Measurements from ENCODE around the gene TRIM41. TPM values are rescaled to one million over a fixed set of nuclear protein-coding genes. Genes with fewer than 3 reads are reported as not detected.

The TRIM41 gene
- total RNA-seq, 2 experiments from 2014 or later = 21.4 to 24.0 TPM

GRCh38 chr5:181221105-181221791 lies 1.8 kb upstream of the TRIM41 start:
- CTCF ChIA-PET = interaction anchor here (2.5 kb wide), 1 partner anchor 37 kb away, joined by 14 read pairs; no protein-coding TSS in a partner anchor
- H3K36me3 ChIP-seq (ENCODE audit: insufficient read depth, low read length) = no peaks in the 10 kb centered on the region
- H3K4me1 ChIP-seq (ENCODE audit: insufficient read depth, low read length) = peaks cover 80% of the 10 kb centered on the region
- POLR2A ChIA-PET = interaction anchor here (1.9 to 5.8 kb wide), 6 partner anchors 15 to 48 kb away, joined by 12 to 187 read pairs (median 119); partner anchors contain the start of genes RACK1, TRIM52 and TRIM7
- TF ChIP-seq, protein P1, sequence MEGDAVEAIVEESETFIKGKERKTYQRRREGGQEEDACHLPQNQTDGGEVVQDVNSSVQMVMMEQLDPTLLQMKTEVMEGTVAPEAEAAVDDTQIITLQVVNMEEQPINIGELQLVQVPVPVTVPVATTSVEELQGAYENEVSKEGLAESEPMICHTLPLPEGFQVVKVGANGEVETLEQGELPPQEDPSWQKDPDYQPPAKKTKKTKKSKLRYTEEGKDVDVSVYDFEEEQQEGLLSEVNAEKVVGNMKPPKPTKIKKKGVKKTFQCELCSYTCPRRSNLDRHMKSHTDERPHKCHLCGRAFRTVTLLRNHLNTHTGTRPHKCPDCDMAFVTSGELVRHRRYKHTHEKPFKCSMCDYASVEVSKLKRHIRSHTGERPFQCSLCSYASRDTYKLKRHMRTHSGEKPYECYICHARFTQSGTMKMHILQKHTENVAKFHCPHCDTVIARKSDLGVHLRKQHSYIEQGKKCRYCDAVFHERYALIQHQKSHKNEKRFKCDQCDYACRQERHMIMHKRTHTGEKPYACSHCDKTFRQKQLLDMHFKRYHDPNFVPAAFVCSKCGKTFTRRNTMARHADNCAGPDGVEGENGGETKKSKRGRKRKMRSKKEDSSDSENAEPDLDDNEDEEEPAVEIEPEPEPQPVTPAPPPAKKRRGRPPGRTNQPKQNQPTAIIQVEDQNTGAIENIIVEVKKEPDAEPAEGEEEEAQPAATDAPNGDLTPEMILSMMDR (IDR thresholded peaks at IDR 0.05) = no peak
- peak overlapping the region; percentile 80 for H3K4me3 ChIP-seq (ENCODE audit: low read length)
- intact Hi-C loops (cut with DNase I, micrococcal nuclease) = no loop called here
- no peaks in the 10 kb centered on the region for H3K9me3 Mint-ChIP-seq
- H3K27ac ChIP-seq (ENCODE audit: low read depth in 1 of 2, low read length in 2 of 2) = peak overlapping the region; percentile 97 to 99
- peak overlapping the region; percentile 99 for H3K27ac Mint-ChIP-seq
- no peaks in the 10 kb centered on the region for H3K27me3 ChIP-seq (ENCODE audit: control insufficient read depth in 1 of 2, insufficient read depth in 2 of 2, low read length in 2 of 2)
- peak in 11 of 14 experiments; percentile 21 to 89 (median 59) for DNase-seq
- peak overlapping the region; percentile 96 for H3K4me3 Mint-ChIP-seq
- H3K36me3 Mint-ChIP-seq (ENCODE audit: low read depth) = peaks cover 57% of the 10 kb centered on the region
- peaks cover 63% of the 10 kb centered on the region for H3K4me1 Mint-ChIP-seq (ENCODE audit: low read depth)
- H3K9me3 ChIP-seq (ENCODE audit: control insufficient read depth in 1 of 2, insufficient read depth in 1 of 2, low read length in 2 of 2) = no peaks in the 10 kb centered on the region
- ATAC-seq (ENCODE audit: poor library complexity) = peak; percentile 4
- peaks cover 28% of the 10 kb centered on the region for H3K27me3 Mint-ChIP-seq

GRCh38 chr5:181221792-181222629 lies 1.1 kb upstream of the TRIM41 start:
- ATAC-seq (ENCODE audit: poor library complexity) (peak; percentile 27), DNase-seq (peak; percentile 92 to 100 (median 96))
- peaks cover 53% of the 10 kb centered on the region for H3K36me3 Mint-ChIP-seq (ENCODE audit: low read depth)
- H3K36me3 ChIP-seq (ENCODE audit: insufficient read depth, low read length) = no peaks in the 10 kb centered on the region
- intact Hi-C loops (cut with DNase I, micrococcal nuclease) = loop anchor here (1.0 to 2.0 kb wide), 4 partner anchors 15 to 31 kb away; partner anchors contain the start of gene RACK1 (in 1 of the 2)
- no peaks in the 10 kb centered on the region for H3K27me3 ChIP-seq (ENCODE audit: control insufficient read depth in 1 of 2, insufficient read depth in 2 of 2, low read length in 2 of 2)
- peak overlapping the region; percentile 99 for H3K27ac Mint-ChIP-seq
- POLR2A ChIA-PET = interaction anchor here (0.7 to 5.8 kb wide), 12 partner anchors 16 to 391 kb away, joined by 4 to 187 read pairs (median 20); partner anchors contain the start of genes RACK1, TRIM52 and TRIM7
- H3K4me3 Mint-ChIP-seq = peak overlapping the region; percentile 96
- no peaks in the 10 kb centered on the region for H3K9me3 Mint-ChIP-seq
- no peaks in the 10 kb centered on the region for H3K9me3 ChIP-seq (ENCODE audit: control insufficient read depth in 1 of 2, insufficient read depth in 1 of 2, low read length in 2 of 2)
- H3K4me3 ChIP-seq (ENCODE audit: low read length) = peak overlapping the region; percentile 80
- peaks cover 59% of the 10 kb centered on the region for H3K4me1 Mint-ChIP-seq (ENCODE audit: low read depth)
- peaks cover 72% of the 10 kb centered on the region for H3K4me1 ChIP-seq (ENCODE audit: insufficient read depth, low read length)
- peaks cover 28% of the 10 kb centered on the region for H3K27me3 Mint-ChIP-seq
- peak overlapping the region; percentile 97 to 99 for H3K27ac ChIP-seq (ENCODE audit: low read depth in 1 of 2, low read length in 2 of 2)
- CTCF ChIA-PET = interaction anchor here (1.0 to 2.5 kb wide), 3 partner anchors 30 to 37 kb away, joined by 3 to 14 read pairs (median 5); no protein-coding TSS in a partner anchor
- TF ChIP-seq, protein P1 (IDR thresholded peaks at IDR 0.05) = no peak

DNA sequence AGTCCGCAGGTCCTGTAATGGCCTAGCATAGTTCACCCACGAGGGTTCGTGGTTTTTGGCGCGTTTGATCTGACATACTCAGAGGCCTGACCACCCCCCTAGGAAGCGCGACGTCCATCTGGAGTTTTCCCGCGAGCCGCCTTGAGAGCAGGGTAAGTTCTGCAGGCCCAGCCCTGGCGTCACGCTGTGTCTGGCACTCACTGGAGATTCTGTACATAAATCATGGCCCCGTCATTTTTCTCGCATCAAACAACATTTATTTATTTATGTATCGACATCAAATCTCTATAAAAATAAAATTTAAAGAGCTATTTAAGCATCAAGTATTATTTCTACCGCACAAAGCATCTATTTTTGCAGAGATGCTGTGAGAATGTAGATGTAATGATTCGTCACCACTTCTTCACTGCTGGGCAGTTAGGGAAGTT lies 437 bp upstream of the TRIM41 start:
- H3K27ac ChIP-seq (ENCODE audit: low read depth in 1 of 2, low read length in 2 of 2) = peak overlapping the region; percentile 97 to 99
- H3K4me1 Mint-ChIP-seq (ENCODE audit: low read depth) = peaks cover 57% of the 10 kb centered on the region
- peak overlapping the region; percentile 96 for H3K4me3 Mint-ChIP-seq
- H3K4me1 ChIP-seq (ENCODE audit: insufficient read depth, low read length) = peaks cover 69% of the 10 kb centered on the region
- no peaks in the 10 kb centered on the region for H3K36me3 ChIP-seq (ENCODE audit: insufficient read depth, low read length)
- POLR2A ChIA-PET = interaction anchor here (0.7 to 5.8 kb wide), 12 partner anchors 16 to 392 kb away, joined by 4 to 187 read pairs (median 20); partner anchors contain the start of genes RACK1, TRIM52 and TRIM7
- intact Hi-C loops (cut with DNase I, micrococcal nuclease) = loop anchor here (1.0 to 2.0 kb wide), 5 partner anchors 15 to 39 kb away; partner anchors contain the start of genes TRIM52 (in 2 of the 2) and RACK1 (in 1 of the 2)
- H3K9me3 Mint-ChIP-seq = no peaks in the 10 kb centered on the region
- peak overlapping the region; percentile 99 for H3K27ac Mint-ChIP-seq
- no peaks in the 10 kb centered on the region for H3K9me3 ChIP-seq (ENCODE audit: control insufficient read depth in 1 of 2, insufficient read depth in 1 of 2, low read length in 2 of 2)
- ATAC-seq (ENCODE audit: poor library complexity) = peak; percentile 3
- TF ChIP-seq, protein P1 (IDR thresholded peaks at IDR 0.05) = no peak
- no peaks in the 10 kb centered on the region for H3K27me3 ChIP-seq (ENCODE audit: control insufficient read depth in 1 of 2, insufficient read depth in 2 of 2, low read length in 2 of 2)
- peaks cover 47% of the 10 kb centered on the region for H3K36me3 Mint-ChIP-seq (ENCODE audit: low read depth)
- CTCF ChIA-PET = interaction anchor here (0.9 to 2.5 kb wide), 4 partner anchors 31 to 38 kb away, joined by 3 to 14 read pairs (median 4); partner anchors contain the start of gene TRIM52
- peaks cover 28% of the 10 kb centered on the region for H3K27me3 Mint-ChIP-seq
- H3K4me3 ChIP-seq (ENCODE audit: low read length) = peak overlapping the region; percentile 80
- no peak for DNase-seq
